NCI-H187 treated with DMSO at 0.1 percent for 48 hours (cell line): Measurements from ENCODE around the gene PLXNA4.

Experiments used
- DNase-seq: peaks from one replicate; lab custom pipeline; 2025; lab: John Stamatoyannopoulos, UW

Gene PLXNA4

GRCh38 chr7:132352800-132353199 lies 223.5 kb downstream of the PLXNA4 start:
- no peak for DNase-seq

- no peak for DNase-seq
Observed at GRCh38 chr7:132351954-132352499, 224.2 kb downstream of the PLXNA4 start.

GRCh38 chr7:132350741-132351140 lies 225.5 kb downstream of the PLXNA4 start:
- no peak for DNase-seq

- DNase-seq, result no peak
Observed at GRCh38 chr7:132349075-132349474, 227.2 kb downstream of the PLXNA4 start.

- no peak for DNase-seq
Observed at GRCh38 chr7:132348341-132348740, 227.9 kb downstream of the PLXNA4 start.

- no peak for DNase-seq
Observed at GRCh38 chr7:132347858-132348257, 228.4 kb downstream of the PLXNA4 start.

- no peak for DNase-seq
Observed at GRCh38 chr7:132347123-132347522, 229.1 kb downstream of the PLXNA4 start.

- DNase-seq, result no peak
Observed at GRCh38 chr7:132345543-132346129, 230.6 kb downstream of the PLXNA4 start.

- no peak for DNase-seq
Observed at GRCh38 chr7:132345030-132345429, 231.2 kb downstream of the PLXNA4 start.

GRCh38 chr7:132343199-132343598 lies 233.1 kb downstream of the PLXNA4 start:
- no peak for DNase-seq

- no peak for DNase-seq
Observed at GRCh38 chr7:132337450-132338080, 238.7 kb downstream of the PLXNA4 start.

GRCh38 chr7:132336797-132337196 lies 239.5 kb downstream of the PLXNA4 start:
- no peak for DNase-seq

GRCh38 chr7:132333301-132333700 lies 243.0 kb downstream of the PLXNA4 start:
- DNase-seq, result no peak

GRCh38 chr7:132328760-132329159 lies 247.5 kb downstream of the PLXNA4 start:
- DNase-seq, result no peak

- DNase-seq, result no peak
Observed at GRCh38 chr7:132328047-132328620, 248.1 kb downstream of the PLXNA4 start.

- no peak for DNase-seq
Observed at GRCh38 chr7:132326878-132327589, 249.2 kb downstream of the PLXNA4 start.

GRCh38 chr7:132322970-132323369 lies 253.3 kb downstream of the PLXNA4 start:
- no peak for DNase-seq

GRCh38 chr7:132321387-132321786 lies 254.9 kb downstream of the PLXNA4 start:
- DNase-seq, result no peak

GRCh38 chr7:132319481-132319880 lies 256.8 kb downstream of the PLXNA4 start:
- DNase-seq, result no peak

GRCh38 chr7:132318352-132319318 lies 257.6 kb downstream of the PLXNA4 start:
- no peak for DNase-seq

GRCh38 chr7:132317701-132318351 lies 258.4 kb downstream of the PLXNA4 start:
- DNase-seq, result no peak
